Occipital lobe (tissue), 2 donors: ENCODE results near the gene ELOA. TPM values are rescaled to one million over a fixed set of nuclear protein-coding genes. Genes with fewer than 3 reads are reported as not detected.
"Not testable (repeated sequence)": the region's sequence is repeated elsewhere in the genome, so short reads cannot be mapped to it uniquely, and the experiment has no call there.

ENCODE experiments used
- DNase-seq: peaks from one replicate; lab custom pipeline; 2025; lab: John Stamatoyannopoulos, UW
- total RNA-seq: library from RNA; depleted of rRNA; stranded (reverse); fragments of >200 nt; gene quantifications from one replicate; pipeline ENCODE4 v1.2.3, GENCODE V29; 2014

The ELOA gene
- total RNA-seq = 23.7 TPM

- peak; percentile 62 for DNase-seq
Observed at GRCh38 chr1:23743287-23744152, at the start of gene ELOA. TSS of gene ELOA (plus strand) at chr1:23743471. CDS start at chr1:23743504, 33 bp downstream.

- DNase-seq = no peak
Observed at GRCh38 chr1:23693599-23693998, 49.7 kb upstream of the ELOA start.

- no peak for DNase-seq
Observed at GRCh38 chr1:23694371-23694770, 48.9 kb upstream of the ELOA start.

GRCh38 chr1:23695667-23696066, 47.6 kb upstream of the ELOA start:
- DNase-seq = no peak

GRCh38 chr1:23696335-23696989, 46.8 kb upstream of the ELOA start:
- no peak for DNase-seq

- no peak for DNase-seq
Observed at GRCh38 chr1:23698466-23698865, 44.8 kb upstream of the ELOA start.

- no peak for DNase-seq
Observed at GRCh38 chr1:23699280-23700179, 43.7 kb upstream of the ELOA start.

- no peak for DNase-seq
Observed at GRCh38 chr1:23701310-23701709, 42.0 kb upstream of the ELOA start.

- DNase-seq = no peak
Observed at GRCh38 chr1:23701996-23702395, 41.3 kb upstream of the ELOA start.

- DNase-seq = no peak
Observed at GRCh38 chr1:23704834-23705495, 38.3 kb upstream of the ELOA start.

GRCh38 chr1:23709229-23709628, 34.0 kb upstream of the ELOA start:
- no peak for DNase-seq

GRCh38 chr1:23718482-23718881, 24.8 kb upstream of the ELOA start:
- no peak for DNase-seq

GRCh38 chr1:23719162-23719820, 24.0 kb upstream of the ELOA start:
- no peak for DNase-seq

GRCh38 chr1:23720256-23720995, 22.8 kb upstream of the ELOA start:
- DNase-seq = no peak

- no peak for DNase-seq
Observed at GRCh38 chr1:23722652-23723051, 20.6 kb upstream of the ELOA start.

- no peak for DNase-seq
Observed at GRCh38 chr1:23726686-23727085, 16.6 kb upstream of the ELOA start.

- no peak for DNase-seq
Observed at GRCh38 chr1:23727362-23727811, 15.9 kb upstream of the ELOA start.

GRCh38 chr1:23732363-23733224, 10.7 kb upstream of the ELOA start:
- no peak for DNase-seq

GRCh38 chr1:23733281-23733680, 10.0 kb upstream of the ELOA start:
- DNase-seq = not testable (repeated sequence)
